SK-N-MC (cell line): ENCODE results near the gene HOXB4.

Experiments used
- DNase-seq: peaks from one replicate; pipeline ENCODE4 v3.0.0-alpha.2; 2011; ENCODE audit warnings: low read depth, low spot score
- H3K27ac ChIP-seq: fragments of 200-600 bp; sonication (generic); 2 replicates; pipeline ENCODE4 v1.5.1; 2016; ENCODE audit warnings: mixed run types
- H3K36me3 ChIP-seq: fragments of 200-600 bp; sonication (generic); 2 replicates; pipeline ENCODE4 v1.6.1; 2017; ENCODE audit warnings: antibody characterized with exemption, low read length, mixed read lengths; ENCODE audit not compliant: insufficient read depth
- H3K4me3 ChIP-seq: fragments of 200-600 bp; sonication (generic); 2 replicates; pipeline ENCODE4 v1.5.1; 2016
- H3K9ac ChIP-seq: fragments of 200-600 bp; sonication (generic); 2 replicates; pipeline ENCODE4 v1.8.0; 2017; ENCODE audit warnings: mixed run types, mixed read lengths; ENCODE audit not compliant: insufficient read length
- H3K9me3 ChIP-seq: fragments of 200-600 bp; sonication (generic); 2 replicates; pipeline ENCODE4 v1.6.1; 2017; ENCODE audit warnings: low read depth, mild to moderate bottlenecking, antibody characterized with exemption, low read length, moderate library complexity, mixed read lengths
- EZH2 ChIP-seq: fragments of 200-600 bp; sonication (generic); IDR thresholded peaks from one replicate; pipeline ENCODE4 v1.6.1; 2017; ENCODE audit warnings: antibody characterized with exemption
- FOXP2 ChIP-seq: optimal IDR thresholded peaks from 2 replicates; pipeline ENCODE3; 2011; ENCODE audit warnings: mild to moderate bottlenecking, moderate library complexity; ENCODE audit not compliant: insufficient read depth; ENCODE audit errors: extremely low read length, control extremely low read depth
- POLR2AphosphoS5 ChIP-seq: IDR thresholded peaks from 2 replicates; pipeline ENCODE4 v1.6.1; 2012; ENCODE audit warnings: mild to moderate bottlenecking, low read depth, low read length, borderline replicate concordance

The HOXB4 gene

DNA sequence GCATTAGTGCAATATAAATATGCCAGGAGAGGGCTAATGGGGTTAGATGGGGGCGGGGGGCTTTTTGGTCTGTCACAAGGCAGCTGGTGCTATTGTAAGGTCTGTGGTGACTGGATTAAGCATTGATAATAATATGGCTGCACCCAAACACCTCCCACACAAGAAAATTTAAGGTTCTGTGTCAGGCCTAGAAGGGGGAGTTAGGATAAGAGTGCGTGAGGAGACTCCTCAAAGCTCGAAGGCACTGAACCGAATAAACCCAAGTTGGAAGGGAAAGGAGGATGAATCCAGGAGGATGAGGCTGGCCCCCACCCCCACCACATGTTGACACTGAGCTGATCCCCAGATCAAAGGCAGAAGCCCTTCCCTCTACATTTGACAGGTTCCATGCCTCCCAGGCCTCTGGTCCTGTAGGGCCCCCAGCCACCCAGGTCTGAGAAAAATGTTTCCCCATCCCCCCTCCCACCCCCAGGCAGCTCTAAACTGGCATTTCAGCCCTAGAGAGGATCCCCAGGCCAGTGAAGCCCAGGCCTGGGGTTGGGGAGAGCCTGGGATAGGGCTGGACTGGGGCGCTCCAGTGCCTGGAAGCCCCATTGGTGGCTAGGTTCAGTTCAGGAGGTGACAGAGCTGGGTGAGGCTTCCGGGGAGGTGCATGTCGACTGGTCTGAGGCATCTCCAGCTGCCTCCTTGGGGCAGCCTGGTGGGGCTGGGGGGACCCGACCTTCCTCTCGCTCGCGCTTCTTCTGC, 49.0 kb downstream of the HOXB4 start:
- DNase-seq: no peak
- Histone ChIP-seq H3K4me3 (no peak overlapping the region), H3K36me3 (no peaks in the 10 kb centered on the region), H3K9ac (no peak overlapping the region), H3K27ac (no peak overlapping the region), H3K9me3 (no peaks in the 10 kb centered on the region)
- TF ChIP-seq EZH2: no peak
- TF ChIP-seq FOXP2: no peak
- no peak for TF ChIP-seq POLR2AphosphoS5

DNA sequence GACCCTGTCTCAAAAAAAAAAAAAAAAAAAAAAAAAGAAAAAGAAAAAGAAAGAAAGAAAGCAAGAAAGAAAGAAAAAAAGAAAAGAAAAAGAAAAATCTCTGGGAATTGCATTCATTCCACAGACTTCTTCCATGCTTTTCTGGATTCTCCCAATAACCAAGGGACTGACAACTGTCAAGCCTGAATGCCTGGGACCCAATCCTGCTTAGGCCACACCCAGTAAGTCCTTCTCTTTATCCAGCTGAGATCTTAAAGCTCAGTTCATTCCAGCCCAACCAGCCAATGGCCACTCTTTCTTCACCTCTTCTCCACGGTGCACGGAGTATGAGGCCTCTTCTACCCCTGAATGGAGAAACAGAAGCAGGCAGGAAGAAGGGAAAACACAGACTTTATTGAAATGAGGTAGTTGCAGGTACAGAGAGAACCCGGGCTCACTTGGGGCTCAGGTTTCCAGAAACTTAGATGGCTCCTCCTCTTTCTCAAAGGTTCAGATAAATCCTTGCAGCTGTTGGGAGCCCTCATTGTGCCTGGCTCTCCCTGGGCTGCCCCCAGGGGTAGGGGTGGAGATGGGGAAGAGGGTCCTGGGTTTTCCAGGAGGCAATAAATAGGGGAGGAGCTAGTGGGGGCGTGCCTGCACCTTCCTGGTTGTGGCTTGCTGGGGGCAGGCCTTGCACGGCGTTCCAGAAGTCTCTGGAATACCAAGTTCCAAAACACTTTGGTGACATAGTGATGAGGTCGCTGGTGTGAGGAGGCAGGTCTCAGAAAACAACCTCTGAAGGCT, 49.8 kb downstream of the HOXB4 start:
- no peak for TF ChIP-seq POLR2AphosphoS5
- no peak for TF ChIP-seq FOXP2
- no peak for TF ChIP-seq EZH2
- no peak for DNase-seq
- no peak overlapping the region for H3K27ac ChIP-seq
- no peaks in the 10 kb centered on the region for H3K9me3 ChIP-seq
- H3K4me3 ChIP-seq: no peak overlapping the region
- no peaks in the 10 kb centered on the region for H3K36me3 ChIP-seq
- H3K9ac ChIP-seq: no peak overlapping the region

GRCh38 chr17:48527547-48527932, 50.6 kb downstream of the HOXB4 start:
- Histone ChIP-seq H3K9ac (no peak overlapping the region), H3K27ac (no peak overlapping the region), H3K36me3 (no peaks in the 10 kb centered on the region), H3K4me3 (no peak overlapping the region), H3K9me3 (no peaks in the 10 kb centered on the region)
- no peak for TF ChIP-seq EZH2
- no peak for TF ChIP-seq POLR2AphosphoS5
- TF ChIP-seq FOXP2: no peak
- DNase-seq: no peak

GRCh38 chr17:48526608-48527546, 51.3 kb downstream of the HOXB4 start:
- no peak for DNase-seq
- no peak overlapping the region for H3K9ac ChIP-seq
- H3K27ac ChIP-seq: no peak overlapping the region

More at GRCh38 chr17:48526608-48527546, 51.3 kb downstream of the HOXB4 start:
- H3K4me3 ChIP-seq: no peak overlapping the region
- H3K36me3 ChIP-seq: no peaks in the 10 kb centered on the region
- TF ChIP-seq POLR2AphosphoS5 (no peak), FOXP2 (no peak), EZH2 (no peak)
- no peaks in the 10 kb centered on the region for H3K9me3 ChIP-seq
